ENCODE results near the gene UBE2E2. TPM values are rescaled to one million over a fixed set of nuclear protein-coding genes. Genes with fewer than 3 reads are reported as not detected.

UBE2E2 gene
- total and polyA plus RNA-seq, 2 of the 13 experiments (the other 11 are each of a cell fraction or from before 2014, with no cell fraction given), result 0.77 to 1.5 TPM

DNA sequence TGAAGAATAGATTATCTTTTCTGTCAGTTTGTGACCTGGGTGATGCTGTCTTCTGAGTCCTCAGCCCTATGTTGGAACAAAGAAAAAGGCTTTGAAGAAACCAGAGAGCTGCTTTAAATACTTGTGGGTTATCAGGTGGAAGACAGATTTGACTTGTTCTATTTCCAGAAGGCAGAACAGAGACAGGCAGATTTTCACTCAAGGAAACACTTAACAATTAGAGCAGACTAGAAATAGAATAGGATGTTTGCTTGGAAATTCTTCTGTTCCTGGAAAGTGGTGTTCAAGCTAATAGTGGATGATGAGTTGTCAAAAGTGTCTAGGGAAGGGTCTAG lies 219.4 kb downstream of the UBE2E2 start (continued):
- TF ChIP-seq MEIS1 (CRISPR knock-in tag; IDR thresholded peaks at IDR 0.05; ENCODE audit: borderline replicate concordance), result no peak
- TF ChIP-seq, protein P1, sequence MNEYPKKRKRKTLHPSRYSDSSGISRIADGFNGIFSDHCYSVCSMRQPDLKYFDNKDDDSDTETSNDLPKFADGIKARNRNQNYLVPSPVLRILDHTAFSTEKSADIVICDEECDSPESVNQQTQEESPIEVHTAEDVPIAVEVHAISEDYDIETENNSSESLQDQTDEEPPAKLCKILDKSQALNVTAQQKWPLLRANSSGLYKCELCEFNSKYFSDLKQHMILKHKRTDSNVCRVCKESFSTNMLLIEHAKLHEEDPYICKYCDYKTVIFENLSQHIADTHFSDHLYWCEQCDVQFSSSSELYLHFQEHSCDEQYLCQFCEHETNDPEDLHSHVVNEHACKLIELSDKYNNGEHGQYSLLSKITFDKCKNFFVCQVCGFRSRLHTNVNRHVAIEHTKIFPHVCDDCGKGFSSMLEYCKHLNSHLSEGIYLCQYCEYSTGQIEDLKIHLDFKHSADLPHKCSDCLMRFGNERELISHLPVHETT (CRISPR knock-in tag; conservative IDR thresholded peaks at IDR 0.05), result no peak

DNA sequence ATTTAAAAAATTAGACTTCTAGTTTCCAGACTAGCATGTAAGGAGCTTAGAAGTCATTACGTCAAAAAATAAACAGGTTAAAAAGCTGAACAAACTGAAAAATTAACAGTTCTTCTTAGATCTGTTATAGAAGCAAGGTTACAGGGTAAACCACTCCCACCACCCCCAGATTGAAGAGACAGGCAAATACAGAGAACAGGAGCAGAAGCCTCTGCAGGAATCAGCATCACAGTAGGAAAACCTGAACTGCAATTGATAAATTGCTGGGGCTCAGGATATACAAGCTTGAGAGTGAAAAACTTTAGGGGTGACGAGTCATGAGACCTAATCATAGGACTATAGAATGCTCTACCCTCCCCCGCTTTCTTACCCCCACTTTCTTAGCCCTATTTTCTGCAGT lies 222.3 kb downstream of the UBE2E2 start:
- ATAC-seq (no peak), DNase-seq (ENCODE audit: low spot score) (no peak), FAIRE-seq (no peak)
- no TSS peak for BruUV-seq (replicated peaks)
- WGBS (ENCODE audit: low lambda C conversion rate), result 19% methylated on average over 3 of the region's 3 CpGs
- ChIA-PET CTCF (ENCODE audit: low intra/inter-chr PET ratio, low total read pairs) (no interaction called here), POLR2A (no interaction called here)
- Histone ChIP-seq H3K27me3 (ENCODE audit: control insufficient read depth in 1 of 2, insufficient read depth in 2 of 2, low read length in 2 of 2) (no peaks in the 10 kb centered on the region), H3K79me2 (ENCODE audit: insufficient read depth, low read length) (no peaks in the 10 kb centered on the region), H3K9me3 (ENCODE audit: low read length) (no peaks in the 10 kb centered on the region), H3K4me2 (ENCODE audit: low read depth, low read length) (no peak overlapping the region), H4K20me1 (ENCODE audit: insufficient read depth, low read length) (no peaks in the 10 kb centered on the region), H3K4me3 (replicated peaks in 1 of 3; ENCODE audit: insufficient read depth in 1 of 3, low read depth in 2 of 3, low read length in 3 of 3) (no peak overlapping the region), H3K36me3 (replicated peaks in 1 of 2; ENCODE audit: control insufficient read depth in 1 of 2, insufficient read depth in 2 of 2, low read length in 2 of 2) (no peaks in the 10 kb centered on the region), H3K9ac (ENCODE audit: insufficient read depth, low read depth, low read length) (no peak overlapping the region), H3K4me1 (ENCODE audit: insufficient read depth, low read length) (no peaks in the 10 kb centered on the region), H2AFZ (ENCODE audit: low read length) (no peak overlapping the region), H3K27ac (ENCODE audit: extremely low read length, insufficient read depth, low read length) (no peak overlapping the region)
- no peak for TF ChIP-seq ZFP62 (CRISPR knock-in tag; IDR thresholded peaks at IDR 0.05)
- no peak for TF ChIP-seq RARG (CRISPR knock-in tag; IDR thresholded peaks at IDR 0.05; ENCODE audit: low read depth)
- TF ChIP-seq ZNF335 (CRISPR knock-in tag; IDR thresholded peaks at IDR 0.05), result no peak
- no peak for TF ChIP-seq ZBTB8A (CRISPR knock-in tag; IDR thresholded peaks at IDR 0.05; ENCODE audit: borderline replicate concordance, low read depth)
- no peak for TF ChIP-seq PHF21A (CRISPR knock-in tag; IDR thresholded peaks at IDR 0.05)
- TF ChIP-seq HDAC2 (CRISPR knock-in tag; IDR thresholded peaks at IDR 0.05), result no peak
- no peak for TF ChIP-seq PAX8 (CRISPR knock-in tag; IDR thresholded peaks at IDR 0.05; ENCODE audit: borderline replicate concordance)
- TF ChIP-seq ZFY (CRISPR knock-in tag; IDR thresholded peaks at IDR 0.05), result no peak
- no peak for TF ChIP-seq TAF15 (IDR thresholded peaks at IDR 0.05; ENCODE audit: low read depth, low read length, poor library complexity, severe bottlenecking)
- intact Hi-C loops (cut with micrococcal nuclease; ENCODE audit: unreplicated experiment), result no loop called here
- in situ Hi-C loops (cut with HindIII; ENCODE audit: extremely low pct_ligation_motif_present, low pct_unique_long_range_greater_than_20kb), result no loop called here

Measured in HepG2 (cell line).